Raji (cell line): Measurements from ENCODE around the gene KRT16.
"Not testable (repeated sequence)": the region's sequence is repeated elsewhere in the genome, so short reads cannot be mapped to it uniquely, and the experiment has no call there.

Experiments
- POLR2A ChIP-seq: IDR thresholded peaks from 2 replicates; pipeline ENCODE4 v1.6.1; 2011; ENCODE audit warnings: low read depth, low read length, control low read depth; ENCODE audit not compliant: insufficient read depth

The KRT16 gene

DNA sequence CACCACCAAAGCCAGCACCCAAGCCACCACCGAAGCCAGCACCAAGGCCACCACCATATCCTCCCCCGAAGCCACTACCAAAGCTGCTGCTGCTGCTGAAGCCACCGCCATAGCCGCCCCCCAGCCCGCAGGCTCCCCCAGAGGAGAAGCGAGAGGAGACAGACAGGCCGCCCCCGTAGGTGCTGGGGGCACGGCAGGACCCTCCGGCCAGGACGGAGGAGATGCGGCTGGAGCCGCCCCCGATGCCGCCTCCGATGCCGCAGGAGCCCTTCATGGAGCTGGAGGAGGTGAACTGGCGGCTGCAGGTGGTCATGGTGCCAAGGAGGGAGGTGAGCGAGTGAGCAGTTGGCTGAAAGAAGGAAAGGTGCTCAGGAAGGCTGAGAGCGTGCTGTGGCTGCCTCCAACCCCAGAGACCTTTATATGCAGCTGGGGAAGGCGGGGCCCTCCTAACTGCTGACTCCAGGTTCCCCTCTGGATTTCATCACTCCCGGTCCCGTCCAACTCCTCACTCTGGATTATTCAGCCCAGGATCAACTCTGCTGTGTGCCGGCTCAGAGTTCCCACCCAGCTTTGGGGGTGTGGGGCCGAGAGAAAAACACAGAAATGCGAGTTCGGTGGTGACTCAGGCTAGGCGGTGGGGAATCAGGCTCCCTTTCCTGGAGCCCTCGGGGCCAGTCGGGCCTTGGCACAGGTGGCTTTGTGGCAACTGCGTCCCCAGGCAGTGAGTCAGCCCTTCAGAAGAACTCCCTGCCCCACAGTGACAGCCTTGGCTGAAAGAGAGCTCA, at the start of gene KRT16:
Gene KRT16 (minus strand): TSS at position 392 of the 785 bp plus-strand sequence. CDS start 79 bp downstream, at position 313.
- TF ChIP-seq POLR2A = not testable (repeated sequence)

DNA sequence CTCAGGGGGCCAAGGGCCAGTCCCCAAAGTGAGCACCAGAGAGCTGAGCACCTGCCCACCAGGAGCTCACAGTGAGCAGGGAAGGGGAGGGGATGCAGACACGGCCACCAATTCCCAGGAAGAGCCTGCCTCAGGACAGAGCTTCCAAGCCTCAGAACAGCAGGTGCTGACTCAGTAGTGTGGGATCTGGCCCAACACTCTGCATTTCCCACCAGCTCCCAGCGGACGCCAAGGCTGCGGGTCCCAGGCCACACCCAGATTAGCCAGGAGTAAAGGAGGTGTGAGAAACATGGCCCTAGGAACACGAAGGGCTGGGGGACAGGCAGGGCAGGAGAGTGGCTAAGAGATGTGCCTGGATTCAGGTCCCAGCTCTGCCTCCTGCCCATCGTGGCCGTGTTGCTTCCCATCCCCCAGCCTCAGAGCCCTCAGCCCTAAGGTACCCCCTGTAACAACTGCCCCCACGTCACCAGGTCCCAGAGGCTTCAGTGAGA, 47.7 kb upstream of the KRT16 start:
- TF ChIP-seq POLR2A = no peak

DNA sequence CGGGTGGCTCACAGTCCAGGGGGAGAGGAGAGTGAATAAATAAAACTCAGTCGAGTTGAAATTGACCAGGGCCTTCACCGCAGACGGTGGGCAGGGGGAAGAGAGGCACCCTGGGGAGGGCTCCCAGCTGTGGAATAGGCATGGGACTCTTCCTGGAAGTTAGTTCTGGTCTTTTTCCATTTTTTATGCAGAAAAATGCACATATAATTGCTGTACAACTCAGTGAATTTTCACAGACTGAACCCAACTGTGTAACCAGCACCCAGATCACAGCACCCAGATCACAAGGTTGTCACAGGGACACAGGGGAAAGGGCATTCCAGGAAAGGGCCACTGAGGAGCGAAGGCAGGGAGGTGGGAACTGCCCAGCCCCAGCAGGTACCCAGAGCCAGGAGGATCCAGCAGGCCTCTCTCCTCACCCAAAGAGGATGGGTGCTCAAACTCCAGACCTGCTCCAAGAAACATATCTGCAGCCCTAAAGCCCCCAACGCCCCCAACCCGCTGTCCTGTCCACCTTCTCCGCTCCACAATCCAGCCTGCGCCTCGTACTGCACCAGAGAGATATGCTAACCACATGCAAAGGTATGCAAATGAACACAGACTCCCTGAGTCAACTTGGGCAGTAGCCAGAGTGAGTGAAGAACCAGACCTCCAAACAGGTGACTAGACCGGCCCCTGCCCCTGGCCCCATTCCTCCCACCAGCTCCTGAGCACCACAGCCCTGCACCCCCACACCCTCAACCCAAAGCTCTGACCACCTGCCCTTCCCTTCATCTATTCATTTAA, 47.1 kb upstream of the KRT16 start:
- TF ChIP-seq POLR2A = no peak

DNA sequence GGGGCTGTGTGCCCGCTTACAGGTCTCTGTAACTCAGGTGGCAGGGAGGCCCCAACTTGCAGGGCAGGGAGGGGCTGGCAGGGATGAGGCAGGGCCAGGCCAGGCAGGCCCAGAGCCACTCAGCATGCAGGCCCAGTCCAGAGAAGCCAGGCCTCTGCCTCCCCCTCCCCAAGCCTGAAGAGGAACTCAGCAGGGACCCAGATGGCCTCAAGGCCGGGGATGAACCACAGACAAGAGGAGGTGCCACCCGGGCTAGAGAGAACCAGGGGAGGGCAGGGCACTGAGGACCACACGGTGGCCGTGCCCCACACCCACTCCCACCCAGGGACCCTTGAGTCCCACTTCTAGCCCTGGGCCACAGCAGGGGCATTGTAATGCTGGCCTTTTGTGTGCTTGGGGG, 46.3 kb upstream of the KRT16 start:
- TF ChIP-seq POLR2A = no peak

DNA sequence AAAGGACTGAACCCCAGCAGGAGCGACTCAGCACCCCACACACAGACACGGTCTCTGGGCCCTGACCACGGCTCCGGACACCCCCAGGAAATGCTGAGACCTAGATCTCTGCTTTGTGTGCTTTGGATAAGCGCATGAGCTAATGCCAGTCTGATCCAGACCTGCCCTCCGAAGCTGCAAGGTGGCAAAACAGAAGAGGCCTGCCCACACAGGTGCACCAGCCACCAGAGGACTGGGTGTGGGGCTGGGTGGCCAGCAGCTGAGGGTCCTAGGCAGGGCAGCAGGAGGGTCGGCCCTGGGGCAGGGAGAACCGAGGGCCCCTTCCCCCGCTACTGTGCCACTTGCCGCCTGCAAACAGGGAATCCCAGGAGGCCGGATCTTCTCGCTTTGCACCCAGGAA, 45.4 kb upstream of the KRT16 start:
- no peak for TF ChIP-seq POLR2A

DNA sequence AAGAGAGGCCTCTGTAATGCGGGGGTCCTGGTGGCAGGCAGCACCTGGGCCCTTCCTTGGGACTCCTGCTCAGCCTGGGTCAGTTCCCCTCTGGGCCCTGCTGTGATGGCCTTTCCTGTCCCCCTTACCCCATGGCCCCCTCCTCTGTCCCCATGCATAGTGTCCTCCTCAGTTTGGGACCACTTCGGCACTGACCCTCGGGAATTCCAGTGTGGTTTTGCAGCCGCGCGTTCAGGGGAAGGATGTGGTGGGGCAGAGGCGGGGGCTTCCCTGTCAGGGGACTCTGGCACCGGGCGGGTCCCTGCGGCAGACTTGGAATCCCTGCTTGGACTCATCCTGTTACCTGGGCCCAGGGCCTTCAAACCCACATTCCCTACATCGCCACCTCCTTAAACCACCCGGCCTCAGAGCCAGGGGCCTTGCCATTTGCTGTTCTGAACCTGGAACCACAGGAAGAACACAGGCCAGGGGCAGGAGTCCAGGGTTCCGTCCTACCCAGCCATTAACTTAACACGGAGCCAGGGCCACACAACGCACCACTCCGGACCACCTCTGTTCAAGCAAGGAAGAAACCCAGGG, 44.7 kb upstream of the KRT16 start:
- TF ChIP-seq POLR2A = no peak

DNA sequence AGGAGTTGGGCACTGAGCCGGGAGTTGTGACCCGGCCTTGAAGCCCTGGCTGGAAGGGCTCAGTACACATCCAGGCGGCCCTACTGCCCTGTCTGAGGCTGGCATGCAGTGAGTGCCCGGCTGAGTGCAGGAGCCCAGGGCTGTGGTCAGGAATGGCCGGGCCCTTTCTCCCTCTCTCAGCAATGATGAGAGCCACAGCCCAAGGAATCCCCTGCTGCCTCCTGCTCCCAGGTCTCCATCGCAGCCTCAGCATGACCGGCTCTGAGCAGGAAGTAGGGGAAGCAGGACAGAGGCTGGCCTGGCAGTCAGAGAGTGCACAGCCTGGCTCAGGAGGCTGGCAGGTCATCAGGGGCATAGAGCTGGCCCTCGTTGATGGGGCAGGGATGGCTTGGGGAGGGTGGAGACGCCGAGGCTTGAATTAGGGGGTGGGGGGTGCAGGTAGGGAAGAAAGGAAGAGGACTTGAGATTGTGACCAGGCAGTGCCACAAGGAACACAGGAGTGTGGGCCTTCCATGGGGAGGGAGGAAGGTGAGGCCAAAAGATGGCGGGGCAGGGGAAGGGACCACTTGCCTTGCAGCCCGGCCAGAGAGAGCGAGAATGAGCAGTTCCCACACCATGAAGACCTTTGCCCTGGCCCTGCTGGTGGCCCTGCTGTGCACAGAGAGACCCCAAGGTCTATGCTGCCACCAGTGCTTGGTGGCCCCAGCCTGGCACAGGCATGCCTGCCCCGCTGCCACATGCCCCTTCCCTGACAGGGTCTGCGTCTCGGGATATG, 43.9 kb upstream of the KRT16 start:
- no peak for TF ChIP-seq POLR2A

DNA sequence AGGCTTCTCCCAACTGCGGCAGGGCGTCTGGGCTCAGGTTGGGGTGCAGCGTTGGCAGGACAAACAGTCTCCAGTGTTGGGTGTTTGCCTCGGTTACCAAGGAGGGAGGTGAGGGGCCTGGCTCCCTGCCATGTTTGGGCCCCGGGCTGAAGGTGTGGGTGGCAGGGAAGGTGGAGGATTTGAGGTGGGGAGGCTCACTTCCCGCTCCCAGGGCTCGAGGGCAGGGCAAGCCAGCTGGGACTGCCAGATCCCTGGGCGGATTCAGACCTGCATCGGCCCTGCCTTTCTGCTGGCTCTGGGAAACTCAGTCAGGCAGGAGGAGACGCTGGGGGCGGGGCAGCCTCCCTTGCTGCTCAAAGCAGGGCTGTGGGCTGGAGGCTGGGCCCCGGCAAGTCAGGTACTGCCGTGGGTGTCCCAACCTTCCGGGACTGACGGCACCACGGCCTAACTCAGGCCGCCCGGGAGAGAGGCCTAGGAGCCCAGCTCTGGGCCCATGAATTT, 43.1 kb upstream of the KRT16 start:
- no peak for TF ChIP-seq POLR2A

DNA sequence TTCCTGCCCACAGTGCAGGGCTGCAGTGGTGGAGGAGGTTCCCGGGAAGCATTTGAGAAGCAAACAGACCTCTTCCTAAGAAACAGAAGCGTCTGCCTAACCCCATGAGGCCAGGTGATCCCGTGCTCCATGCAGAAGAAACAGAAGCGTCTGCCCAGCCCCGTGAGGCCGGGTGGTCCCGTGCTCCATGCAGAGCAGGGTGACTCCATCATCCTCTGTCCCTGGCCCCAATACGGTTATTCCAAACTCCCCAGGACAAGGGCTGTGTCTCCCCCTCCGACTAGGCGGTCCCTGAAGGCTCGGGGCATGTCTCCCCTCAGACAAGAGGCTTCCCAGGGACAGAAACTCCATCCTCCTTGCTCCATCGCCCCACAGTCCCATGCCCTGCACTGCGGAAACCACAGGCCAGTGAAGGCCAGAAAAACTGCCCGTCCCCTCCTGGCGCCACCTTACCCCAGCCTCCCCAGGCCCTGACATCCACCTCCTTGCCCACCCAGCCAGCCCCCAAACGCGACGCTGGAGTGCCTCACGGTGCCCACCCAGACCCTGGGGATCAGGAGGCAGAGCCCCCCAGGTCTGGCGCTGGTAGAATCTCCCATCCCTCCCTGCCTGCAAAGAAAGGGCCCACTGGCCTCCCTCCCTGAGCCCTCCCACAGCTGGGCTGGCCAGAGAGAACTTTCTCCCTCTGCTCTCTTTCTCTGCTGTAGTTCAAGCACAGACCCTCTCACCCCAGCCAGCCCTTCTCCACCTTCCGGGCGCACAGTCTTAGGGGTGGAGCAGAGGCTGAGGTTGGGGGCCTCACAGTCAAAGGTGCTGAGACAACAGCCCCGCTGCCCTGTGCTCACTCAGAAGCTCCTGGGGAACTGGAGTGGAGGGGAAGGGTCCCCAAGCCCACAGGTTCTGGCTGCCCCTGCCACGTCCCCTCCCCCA, 42.4 kb upstream of the KRT16 start:
- no peak for TF ChIP-seq POLR2A

DNA sequence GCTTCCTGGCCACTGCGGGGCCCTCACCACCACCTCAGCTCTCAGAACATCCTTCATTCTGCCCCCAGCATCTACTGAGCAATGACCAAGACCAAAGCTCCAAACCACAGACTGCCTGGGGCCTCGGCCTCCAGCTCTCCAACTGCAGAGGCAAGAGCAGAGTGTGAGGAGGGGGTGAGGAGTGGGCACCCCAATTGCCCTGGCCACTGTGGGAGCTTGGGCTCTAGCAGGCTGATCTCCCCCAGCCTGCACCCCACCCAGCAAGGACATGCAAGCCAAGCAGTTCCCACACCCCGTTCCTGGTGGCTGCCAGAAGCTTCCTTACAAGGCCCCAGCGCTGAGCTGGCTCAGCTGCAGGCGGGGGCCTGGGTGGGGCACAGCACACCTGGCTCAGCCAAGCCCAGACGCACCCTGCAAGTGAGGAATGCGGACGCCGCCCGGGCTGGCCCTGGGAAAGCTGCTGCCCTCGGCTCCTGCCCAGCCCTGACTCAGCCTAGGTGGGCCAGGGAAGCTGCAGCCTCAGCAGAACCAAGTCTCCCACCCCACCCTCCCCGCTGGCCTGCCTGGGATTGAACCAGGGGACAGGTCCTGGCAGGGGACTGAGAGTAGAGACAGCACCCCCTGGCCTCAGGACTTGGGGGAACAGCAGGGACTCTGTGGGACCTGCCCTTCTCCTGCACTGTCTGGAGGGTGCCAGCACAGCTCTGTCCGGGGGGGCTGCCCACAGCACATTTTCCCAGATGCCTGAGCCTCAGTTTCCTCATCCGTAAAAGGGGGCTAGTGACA, 41.5 kb upstream of the KRT16 start:
- TF ChIP-seq POLR2A = no peak

DNA sequence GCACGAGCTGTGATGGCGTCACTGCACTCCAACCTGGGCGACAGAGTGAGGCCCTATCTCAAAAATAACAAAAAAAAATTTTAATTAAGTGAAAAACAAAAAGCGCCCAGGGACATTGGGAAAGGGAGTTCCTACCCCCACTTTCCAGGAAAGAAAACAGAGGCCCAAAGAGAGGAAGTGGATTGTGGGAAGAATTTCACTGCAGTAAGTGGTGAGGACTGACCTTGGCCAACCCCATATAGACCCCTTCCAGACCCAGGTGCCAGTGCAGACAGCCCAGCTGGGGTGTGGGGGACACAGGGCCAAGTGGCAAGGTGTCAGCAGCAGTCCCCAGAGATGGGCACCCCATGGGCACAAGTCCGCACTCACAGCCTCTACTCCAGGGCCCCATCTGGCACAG, 40.9 kb upstream of the KRT16 start:
- no peak for TF ChIP-seq POLR2A

DNA sequence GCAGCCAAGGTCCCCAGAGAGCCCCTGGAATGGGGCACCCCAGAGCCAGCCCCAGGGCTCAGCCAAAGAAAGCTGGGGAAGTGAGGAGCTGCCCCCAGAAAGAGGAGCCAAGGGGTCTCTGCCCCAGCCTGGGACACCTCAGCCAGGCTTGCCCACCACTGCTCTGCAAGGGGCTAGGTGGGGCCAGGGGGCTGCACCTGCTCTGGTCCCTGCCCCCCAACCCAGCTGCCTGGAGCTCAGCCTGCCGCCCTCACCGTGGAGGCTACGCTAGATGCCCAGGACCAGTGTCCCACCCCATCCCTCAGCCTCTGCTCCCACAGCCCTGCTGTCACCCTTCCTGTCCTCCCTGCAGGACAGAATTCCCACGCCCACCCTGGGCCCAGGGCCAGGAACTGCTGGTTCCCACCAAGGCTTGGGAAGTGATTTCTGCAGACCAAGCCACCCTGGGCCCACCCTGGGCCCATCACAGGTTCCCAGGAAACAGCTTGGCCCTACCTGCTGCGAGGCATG, 39.9 kb upstream of the KRT16 start:
- TF ChIP-seq POLR2A = no peak
